ENCODE results near the gene SLC29A3. TPM values are rescaled to one million over a fixed set of nuclear protein-coding genes. Genes with fewer than 3 reads are reported as not detected.

The SLC29A3 gene
- total and polyA plus RNA-seq, 10 of the 15 experiments (the other 5 are each of a cell fraction or from before 2014, with no cell fraction given): 1.5 to 4.0 (median 2.7) TPM

DNA sequence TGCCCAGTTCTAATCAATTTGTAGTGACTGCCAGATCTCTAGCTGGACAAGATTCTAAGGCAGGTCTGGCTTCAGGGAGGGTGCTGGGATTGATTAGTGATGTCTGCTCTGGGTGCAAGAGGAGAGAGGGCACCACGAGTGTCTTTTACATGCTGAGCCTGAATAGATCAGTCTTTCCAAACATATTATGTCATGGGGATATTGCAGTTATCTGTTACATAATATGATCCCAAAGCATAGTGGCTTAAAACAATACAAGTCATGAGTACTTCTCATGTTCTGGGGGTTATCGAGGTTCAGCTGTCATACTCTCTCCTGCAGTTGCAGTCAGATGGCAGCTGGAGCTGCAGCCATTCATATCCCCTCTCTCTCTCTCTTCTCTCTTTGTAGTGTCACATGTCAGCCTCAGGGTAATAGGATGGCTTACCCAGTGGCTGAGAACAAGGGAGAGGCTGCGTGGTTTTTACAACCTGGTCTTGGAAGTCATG lies 26.0 kb downstream of the SLC29A3 start:
- ATAC-seq: no peak
- no peaks in the 10 kb centered on the region for H3K9me3 ChIP-seq (replicated peaks; ENCODE audit: control insufficient read depth, insufficient read depth, low read length)
- H3K27me3 ChIP-seq (replicated peaks in 1 of 2; ENCODE audit: control insufficient read depth in 2 of 2, insufficient read depth in 2 of 2, low read length in 1 of 2): no peaks in the 10 kb centered on the region
- TF ChIP-seq BHLHE40 (IDR thresholded peaks at IDR 0.05; ENCODE audit: borderline replicate concordance in 1 of 2, low read depth in 2 of 2, low read length in 1 of 2) (peak in 1 of 2 experiments; percentile 10; a peak in 1 of 4 replicates), ZNF622 (IDR thresholded peaks at IDR 0.05) (no peak), MLLT1 (IDR thresholded peaks at IDR 0.05) (peak; percentile 93), BMI1 (IDR thresholded peaks at IDR 0.05; ENCODE audit: borderline replicate concordance) (no peak)
- BruUV-seq (replicated peaks): no TSS peak
- no peaks in the 10 kb centered on the region for H3K4me1 ChIP-seq (ENCODE audit: control insufficient read depth, insufficient read depth, low read length)
- in situ Hi-C loops (cut with MboI) (no loop called here), intact Hi-C loops (cut with micrococcal nuclease; ENCODE audit: unreplicated experiment) (no loop called here)
- no peaks in the 10 kb centered on the region for H3K36me3 ChIP-seq (ENCODE audit: control insufficient read depth in 2 of 2, insufficient read depth in 2 of 2, low read length in 1 of 2)
- POLR2A ChIA-PET: no interaction called here
- no peak overlapping the region for H3K9ac ChIP-seq (ENCODE audit: control insufficient read depth, insufficient read depth, low read length)
- RAD21 ChIA-PET (ENCODE audit: unreplicated experiment): interaction anchor here (1.0 kb wide), 1 partner anchor 25 kb away, joined by 3 read pairs; no protein-coding TSS in a partner anchor
- DNase-seq (ENCODE audit: low read depth, low spot score): no peak
- SMC1A ChIA-PET (ENCODE audit: uncharacterized antibody, unreplicated experiment): interaction anchor here (0.8 to 2.2 kb wide), 4 partner anchors 13 to 353 kb away, joined by 3 to 7 read pairs (median 4); no protein-coding TSS in a partner anchor
- no peaks in the 10 kb centered on the region for H3K79me2 ChIP-seq (ENCODE audit: control insufficient read depth, insufficient read depth, low read length)
- no peak overlapping the region for H2AFZ ChIP-seq (ENCODE audit: control insufficient read depth, low read depth, low read length)
- FAIRE-seq: no peak
- no peak overlapping the region for H3K4me3 ChIP-seq
- no peaks in the 10 kb centered on the region for H4K20me1 ChIP-seq (ENCODE audit: control insufficient read depth, insufficient read depth)
- CTCF ChIA-PET: interaction anchor here (1.1 to 1.2 kb wide), 2 partner anchors 28 to 33 kb away, joined by 3 read pairs; no protein-coding TSS in a partner anchor
- H3K4me2 ChIP-seq (ENCODE audit: control insufficient read depth, insufficient read depth): no peak overlapping the region
- WGBS (ENCODE audit: insufficient coverage, insufficient replicate concordance, low lambda C conversion rate, missing lambda C conversion rate): 47% methylated on average over 3 of the region's 3 CpGs
- H3K27ac ChIP-seq (ENCODE audit: control insufficient read depth, insufficient read depth): no peak overlapping the region

DNA sequence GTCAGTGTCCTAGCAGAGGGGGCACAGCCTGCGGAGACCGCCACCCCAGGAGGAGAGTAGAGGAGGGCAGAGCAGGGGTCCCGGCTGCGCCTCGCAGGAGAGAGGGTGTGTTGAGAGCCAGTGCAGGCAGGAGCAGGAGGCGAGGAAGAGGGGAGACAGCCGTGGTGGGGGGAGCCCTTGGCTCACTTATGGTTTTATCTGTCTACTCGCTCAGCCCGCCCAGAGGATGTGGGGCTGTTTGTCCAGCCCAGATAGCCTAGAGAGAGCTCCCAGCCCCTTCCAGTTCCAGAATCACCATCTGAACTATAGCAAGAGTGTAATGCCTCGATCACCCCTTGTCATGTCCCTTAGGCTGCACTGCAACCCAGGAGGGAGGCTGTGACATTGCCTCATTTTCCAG lies 26.6 kb downstream of the SLC29A3 start:
- H3K27me3 ChIP-seq (replicated peaks in 1 of 2; ENCODE audit: control insufficient read depth in 2 of 2, insufficient read depth in 2 of 2, low read length in 1 of 2): no peaks in the 10 kb centered on the region
- CTCF ChIA-PET: no interaction called here
- RAD21 ChIA-PET (ENCODE audit: unreplicated experiment): interaction anchor here (1.0 kb wide), 1 partner anchor 26 kb away, joined by 3 read pairs; no protein-coding TSS in a partner anchor
- no peak overlapping the region for H2AFZ ChIP-seq (ENCODE audit: control insufficient read depth, low read depth, low read length)
- H4K20me1 ChIP-seq (ENCODE audit: control insufficient read depth, insufficient read depth): no peaks in the 10 kb centered on the region
- SMC1A ChIA-PET (ENCODE audit: uncharacterized antibody, unreplicated experiment): no interaction called here
- no peak overlapping the region for H3K4me3 ChIP-seq
- POLR2A ChIA-PET: no interaction called here
- no peak overlapping the region for H3K4me2 ChIP-seq (ENCODE audit: control insufficient read depth, insufficient read depth)
- intact Hi-C loops (cut with micrococcal nuclease; ENCODE audit: unreplicated experiment): no loop called here
- 35% methylated on average over 10 of the region's 10 CpGs for WGBS (ENCODE audit: insufficient coverage, insufficient replicate concordance, low lambda C conversion rate, missing lambda C conversion rate)
- TF ChIP-seq SREBF2 (IDR thresholded peaks at IDR 0.05; ENCODE audit: low read length): no peak
- ATAC-seq (no peak), DNase-seq (ENCODE audit: low read depth, low spot score) (no peak), FAIRE-seq (no peak)
- no peaks in the 10 kb centered on the region for H3K4me1 ChIP-seq (ENCODE audit: control insufficient read depth, insufficient read depth, low read length)
- no peak overlapping the region for H3K27ac ChIP-seq (ENCODE audit: control insufficient read depth, insufficient read depth)
- in situ Hi-C loops (cut with MboI): no loop called here
- H3K9ac ChIP-seq (ENCODE audit: control insufficient read depth, insufficient read depth, low read length): no peak overlapping the region
- no TSS peak for BruUV-seq (replicated peaks)
- no peaks in the 10 kb centered on the region for H3K79me2 ChIP-seq (ENCODE audit: control insufficient read depth, insufficient read depth, low read length)
- H3K9me3 ChIP-seq (replicated peaks; ENCODE audit: control insufficient read depth, insufficient read depth, low read length): no peaks in the 10 kb centered on the region
- H3K36me3 ChIP-seq (ENCODE audit: control insufficient read depth in 2 of 2, insufficient read depth in 2 of 2, low read length in 1 of 2): no peaks in the 10 kb centered on the region

All from GM12878 (cell line).